SIG-M5 treated with dmso at 0.1 percent for 504 hours (cell line): ENCODE results near the gene NASP.

Experiments
- DNase-seq: peaks from one replicate; lab custom pipeline; 2025; ENCODE audit not compliant: unreplicated experiment; lab: John Stamatoyannopoulos, UW

Gene NASP

GRCh38 chr1:45617618-45618017 is 33.8 kb downstream of the NASP start:
- no peak for DNase-seq

DNA sequence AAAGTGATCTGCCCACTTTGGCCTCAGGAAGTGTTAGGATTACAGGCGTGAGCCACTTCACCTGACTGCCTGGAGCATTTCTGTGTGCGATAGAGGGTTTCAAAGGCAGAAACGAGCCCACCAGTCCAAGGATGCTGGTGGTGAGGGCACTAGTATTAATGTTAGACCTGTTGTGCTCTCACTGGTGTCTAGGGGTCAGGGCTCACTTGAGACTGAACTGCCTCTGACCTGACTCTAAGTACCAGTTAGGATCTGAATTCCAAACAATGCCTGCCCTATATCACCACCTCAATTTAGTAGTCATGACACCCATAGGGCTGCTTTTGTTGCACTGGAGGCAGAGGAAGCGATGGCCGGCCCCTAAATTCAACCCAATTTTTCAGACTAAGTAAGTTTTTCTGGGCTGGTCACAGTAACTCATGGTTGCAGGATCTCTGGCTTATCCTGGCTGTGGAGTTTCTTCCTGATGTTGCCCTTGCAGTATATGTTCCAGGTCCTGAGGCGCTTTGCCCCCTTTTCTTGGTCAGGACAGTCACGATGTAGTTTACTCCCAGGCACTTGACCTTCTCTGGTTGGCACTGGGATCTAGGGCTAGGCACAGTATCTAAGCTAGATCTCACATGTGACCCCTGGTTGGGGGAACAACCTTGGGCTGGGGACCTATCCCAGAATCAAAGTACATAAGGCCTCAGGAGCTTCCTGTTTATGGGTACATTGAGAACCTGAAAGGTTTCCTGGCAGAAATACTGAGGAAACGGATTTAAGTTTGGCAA is 35.5 kb downstream of the NASP start:
- no peak for DNase-seq

DNA sequence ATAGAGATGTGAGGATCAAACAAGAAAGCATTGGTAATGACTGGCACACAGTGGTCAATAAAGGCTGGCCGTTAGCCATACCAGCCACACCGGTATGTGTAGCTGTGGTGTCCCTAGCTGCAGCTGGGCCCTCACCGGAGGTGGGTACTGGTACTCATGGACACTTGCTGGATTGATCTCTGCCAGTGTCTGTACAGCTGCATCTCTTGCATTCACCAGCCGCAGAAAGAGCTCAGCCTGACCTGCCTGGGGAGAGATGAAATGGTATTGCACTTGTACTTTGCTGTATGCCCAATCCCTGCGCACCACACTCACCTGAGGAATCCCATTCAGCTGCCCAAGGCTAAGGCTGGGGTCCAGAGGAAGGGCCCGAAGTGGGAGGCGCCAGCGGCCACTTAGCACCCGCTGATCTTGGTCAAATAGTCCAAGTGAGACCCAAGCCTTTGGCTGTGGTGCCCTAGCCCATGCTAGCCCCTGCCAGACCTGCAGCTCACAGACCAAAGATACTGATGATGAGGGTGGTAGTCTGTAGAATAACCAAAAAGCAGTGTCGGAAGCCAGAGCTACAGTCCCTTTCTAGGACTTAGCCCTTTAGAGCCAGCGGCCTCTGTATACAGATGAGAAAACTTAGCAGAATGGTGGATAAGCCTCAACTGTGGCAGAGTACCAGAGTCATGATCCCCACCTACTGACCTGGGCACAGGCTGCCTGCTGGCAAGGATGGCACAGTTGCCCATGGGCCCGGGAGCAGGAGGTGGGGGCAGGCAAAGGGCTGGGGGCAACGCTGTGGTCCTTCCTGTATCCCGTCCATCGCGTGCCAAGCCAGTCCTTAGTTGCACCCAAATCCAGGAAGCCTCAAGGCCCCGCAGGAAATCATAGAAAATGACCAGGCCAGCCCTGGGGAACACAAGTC is 37.0 kb downstream of the NASP start:
- DNase-seq: no peak

DNA sequence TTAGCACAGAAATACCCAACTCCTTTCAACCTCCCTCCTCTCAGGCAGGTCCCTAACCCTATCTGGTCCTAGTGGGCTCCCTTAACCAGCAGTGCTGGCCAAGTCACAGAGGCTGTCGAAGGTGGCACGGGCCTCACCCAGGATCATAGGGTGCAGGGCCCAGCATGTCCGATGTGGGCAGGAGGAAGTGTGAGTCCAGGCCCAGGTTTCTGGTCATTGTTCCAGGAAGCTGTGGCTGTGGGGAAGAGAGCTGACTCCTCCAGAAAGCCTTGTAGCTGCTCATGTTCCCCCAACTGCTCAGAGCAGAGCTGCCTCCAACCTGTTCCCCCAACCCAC is 37.6 kb downstream of the NASP start:
- no peak for DNase-seq

GRCh38 chr1:45621895-45622523 is 38.2 kb downstream of the NASP start:
- DNase-seq: no peak

GRCh38 chr1:45622524-45623394 is 38.9 kb downstream of the NASP start:
- DNase-seq: no peak

DNA sequence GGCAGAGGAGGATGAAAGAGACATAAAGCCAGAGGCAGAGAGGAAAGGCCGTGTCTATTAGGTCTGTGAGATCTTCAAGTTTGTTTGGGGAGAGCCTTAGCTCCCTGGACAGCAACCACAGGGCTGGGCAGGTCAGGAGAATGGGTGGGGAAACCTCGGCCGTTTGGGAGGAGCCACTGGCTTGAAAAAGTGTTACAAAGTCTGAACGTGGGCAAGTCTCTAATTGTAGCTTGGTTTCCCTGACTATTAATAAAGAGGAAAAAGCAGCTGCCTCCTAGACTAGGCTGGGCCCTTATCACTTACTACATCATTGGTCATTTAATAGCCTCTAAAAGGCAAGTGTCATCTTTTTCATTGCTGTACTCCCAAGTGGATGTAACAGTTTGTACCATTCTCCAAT is 40.1 kb downstream of the NASP start, which contains the start of gene CCDC17:
Gene CCDC17, minus strand, starts transcription at position 83 of the 400 bp plus-strand sequence. CDS start 145 bp downstream, outside the sequence.
- no peak for DNase-seq

GRCh38 chr1:45629035-45629434 is 45.2 kb downstream of the NASP start:
- DNase-seq: no peak

DNA sequence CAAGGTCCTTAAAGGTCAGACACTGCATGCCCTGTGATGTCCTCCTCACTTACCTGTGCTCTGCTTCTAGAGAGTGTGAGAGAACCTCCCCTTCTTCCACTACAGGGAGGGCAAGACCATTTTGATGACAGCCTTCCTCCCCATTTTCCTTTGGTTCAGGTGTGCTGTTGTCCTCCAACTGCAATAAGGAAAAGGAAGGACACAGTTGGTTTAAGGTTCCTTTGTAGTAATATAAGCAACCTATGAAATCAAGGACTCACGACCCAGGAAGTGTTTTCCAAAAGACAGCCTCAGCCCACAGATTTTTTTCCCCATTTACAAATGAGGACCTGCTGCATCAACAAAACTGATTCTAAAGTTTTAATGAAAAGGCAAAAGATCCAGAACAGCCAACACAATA is 46.6 kb downstream of the NASP start:
- no peak for DNase-seq

- no peak for DNase-seq
These were observed 51.4 kb downstream of the NASP start for GRCh38 chr1:45635211-45635610.

DNA sequence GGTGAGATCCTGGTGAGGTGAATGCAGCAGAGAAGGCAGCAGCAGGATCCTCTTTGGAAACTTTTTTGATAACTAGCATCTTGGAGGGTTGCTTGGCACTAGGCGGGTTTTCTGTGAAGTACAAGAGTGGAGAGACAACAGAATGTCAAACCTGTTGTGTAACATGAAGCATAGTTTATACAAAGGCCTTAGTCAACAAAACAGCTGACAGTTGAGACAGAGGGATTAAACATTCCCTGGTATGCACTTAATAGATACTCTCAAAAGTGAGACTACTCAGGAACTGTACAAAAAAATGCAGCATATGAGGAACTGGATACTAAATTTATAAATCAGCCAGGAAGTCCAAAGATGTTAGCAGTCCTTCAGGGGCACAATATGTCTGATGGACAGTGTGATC is 56.5 kb downstream of the NASP start:
- no peak for DNase-seq

GRCh38 chr1:45643321-45643720 is 59.5 kb downstream of the NASP start:
- DNase-seq: no peak

DNA sequence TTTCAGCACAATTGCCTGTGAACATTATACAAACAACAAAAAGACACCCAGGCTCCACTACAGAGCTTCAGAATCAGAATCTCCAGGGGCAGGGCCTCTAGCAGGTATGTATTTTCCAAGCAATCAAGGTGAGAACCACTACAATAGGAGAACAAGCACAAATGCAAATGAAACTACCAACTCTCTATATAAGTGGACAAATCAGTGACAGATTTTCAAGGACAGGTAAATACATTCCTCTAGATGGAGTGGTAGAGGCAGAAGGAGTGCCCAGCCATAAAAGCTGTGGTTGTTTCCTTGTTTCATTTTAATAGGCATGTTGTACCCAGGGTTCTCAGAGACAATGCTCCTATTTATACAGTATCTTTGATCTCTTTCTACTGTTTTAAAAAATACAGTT is 60.1 kb downstream of the NASP start:
- DNase-seq: no peak

DNA sequence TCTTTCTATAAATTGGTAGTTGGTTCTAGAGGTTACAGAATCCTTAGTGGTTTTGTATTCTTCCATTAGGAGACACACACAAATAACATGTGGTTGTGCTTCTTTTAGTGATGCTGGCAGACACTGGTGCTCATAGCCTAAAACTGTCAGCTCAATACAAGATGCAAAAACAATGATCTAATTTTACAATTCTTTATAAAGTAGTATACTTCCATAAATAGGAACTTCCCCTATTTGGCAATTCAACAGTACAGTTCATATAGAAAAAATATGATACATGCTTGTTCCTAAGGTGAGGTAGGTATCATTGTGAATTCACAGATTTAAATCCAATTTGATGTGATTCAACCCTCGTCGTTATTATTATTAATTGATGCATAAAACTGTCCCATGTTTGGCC is 60.8 kb downstream of the NASP start:
- no peak for DNase-seq

DNA sequence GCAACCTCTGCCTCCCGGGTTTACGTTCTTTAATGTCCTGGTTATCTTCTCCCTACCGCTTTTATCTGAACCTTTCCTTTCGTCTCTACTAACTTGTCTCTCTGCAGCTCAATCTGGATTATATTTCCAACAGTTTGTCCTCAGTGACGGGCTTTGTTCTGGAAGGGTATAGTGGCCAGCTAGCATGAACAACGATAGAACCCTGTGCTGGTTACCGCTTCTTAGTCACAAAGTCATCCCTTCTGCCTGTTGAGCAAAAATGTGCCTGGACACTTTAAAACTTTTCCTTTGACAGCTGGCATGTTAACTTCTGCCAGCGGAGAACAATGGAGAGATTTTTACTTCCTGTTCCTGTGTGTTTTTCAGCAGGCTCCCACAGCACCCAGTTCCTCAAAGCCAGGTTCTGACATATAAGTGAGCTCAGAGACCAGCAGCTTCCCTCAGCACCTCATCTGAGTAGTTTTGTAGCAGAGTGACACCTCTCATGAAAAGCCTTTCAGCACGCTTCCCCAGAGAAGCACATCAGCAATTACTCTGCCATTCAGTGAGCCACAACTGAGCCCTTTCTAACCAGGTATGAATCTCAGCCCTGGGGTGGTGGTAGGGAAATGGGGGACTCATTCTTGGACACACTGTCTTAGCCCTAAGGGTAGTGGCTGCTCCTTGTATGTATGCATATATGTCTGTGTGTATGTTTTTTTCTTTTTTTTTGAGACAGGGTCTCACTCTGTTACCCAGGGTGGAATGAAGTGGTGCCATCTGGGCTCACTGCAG is 63.6 kb downstream of the NASP start:
- DNase-seq: peak; percentile 50

DNA sequence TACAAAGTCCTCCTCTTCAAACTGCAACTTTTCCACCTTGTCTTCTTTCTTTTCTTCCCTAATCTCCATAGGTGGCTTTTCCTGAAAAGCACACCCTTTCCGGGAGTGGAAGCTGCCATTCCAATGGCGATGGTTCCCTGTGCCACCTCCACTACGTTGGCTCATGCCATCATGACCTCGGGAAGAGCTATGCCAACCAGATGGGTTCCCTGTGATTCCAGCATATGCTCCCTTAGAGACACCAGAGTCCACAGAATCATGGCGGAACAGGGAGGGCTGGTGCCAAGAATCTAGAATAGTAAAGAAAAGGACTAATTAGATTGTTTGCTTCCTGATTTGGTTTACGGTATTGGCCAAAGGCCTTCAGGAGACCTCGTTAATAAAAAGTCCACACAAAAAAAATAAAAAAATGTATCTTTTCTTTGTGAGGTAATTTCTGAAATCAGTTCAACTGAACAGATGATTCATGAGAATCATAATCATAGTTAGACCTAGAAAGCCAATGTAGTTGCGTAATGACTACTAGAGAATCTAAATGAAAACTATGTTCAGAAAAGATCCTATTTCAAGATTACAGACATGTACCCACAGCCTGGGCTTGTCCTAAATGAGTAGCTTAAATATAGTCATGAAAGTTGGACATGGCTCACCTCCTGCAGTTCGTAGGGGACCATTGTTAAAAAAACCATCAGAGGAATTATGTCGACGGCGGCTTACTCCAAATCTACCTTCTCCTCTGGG is 70.9 kb downstream of the NASP start:
- no peak for DNase-seq

DNA sequence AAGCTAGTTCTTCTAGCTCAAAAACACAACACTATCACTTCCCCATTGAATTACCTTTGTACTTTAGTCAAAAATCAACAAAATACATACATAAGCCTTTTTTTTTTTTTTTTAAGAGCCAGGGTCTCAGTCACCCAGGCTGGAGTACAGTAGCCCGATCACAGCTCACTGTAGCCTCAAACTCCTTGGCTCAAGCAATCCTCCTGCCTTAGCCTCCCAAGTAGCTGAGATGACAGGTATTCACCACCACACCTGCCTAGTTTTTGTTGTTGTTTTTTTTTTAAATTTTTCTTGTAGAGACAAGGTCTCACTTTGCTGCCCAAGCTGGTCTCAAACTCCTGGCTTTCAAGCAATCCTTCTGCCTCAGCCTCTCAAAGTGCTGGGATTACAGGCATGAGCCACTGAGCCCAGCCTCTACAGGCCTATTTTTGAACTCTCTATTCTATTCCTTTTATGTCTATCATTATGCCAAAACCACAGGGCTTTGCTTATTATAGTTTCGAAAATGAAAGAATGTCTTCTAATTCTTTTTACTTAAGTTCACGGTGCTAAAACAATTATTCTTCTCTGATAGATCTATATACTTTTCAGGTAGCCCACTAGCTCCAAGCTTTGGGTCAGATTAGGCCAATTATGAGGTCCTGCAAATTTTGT is 72.9 kb downstream of the NASP start:
- DNase-seq: no peak

GRCh38 chr1:45658171-45658570 is 74.3 kb downstream of the NASP start:
- no peak for DNase-seq

GRCh38 chr1:45659222-45659621 is 75.4 kb downstream of the NASP start:
- DNase-seq: no peak
